HG02852 (cell line): ENCODE results near the gene MCCC2.
"Not testable (repeated sequence)": the region's sequence is repeated elsewhere in the genome, so short reads cannot be mapped to it uniquely, and the experiment has no call there.

Experiments used
- ATAC-seq: cut with Tn5 transposase; IDR thresholded peaks from one replicate; pipeline ENCODE4 v1.9.1; 2021; ENCODE audit warnings: mild to moderate bottlenecking, moderate library complexity; ENCODE audit not compliant: unreplicated experiment

Gene MCCC2

GRCh38 chr5:71596169-71596568 lies 9.0 kb downstream of the MCCC2 start:
- ATAC-seq: no peak

- no peak for ATAC-seq
These were observed 9.9 kb downstream of the MCCC2 start for GRCh38 chr5:71597001-71597400.

- no peak for ATAC-seq
These were observed 13.6 kb downstream of the MCCC2 start for GRCh38 chr5:71600783-71601182.

GRCh38 chr5:71601222-71602026 lies 14.3 kb downstream of the MCCC2 start:
- peak; percentile 95 for ATAC-seq

GRCh38 chr5:71609916-71610315 lies 22.8 kb downstream of the MCCC2 start:
- ATAC-seq: not testable (repeated sequence)

- ATAC-seq: no peak
These were observed 28.7 kb downstream of the MCCC2 start for GRCh38 chr5:71615809-71616208.

GRCh38 chr5:71620630-71621029 lies 33.5 kb downstream of the MCCC2 start:
- no peak for ATAC-seq

- ATAC-seq: no peak
These were observed 34.1 kb downstream of the MCCC2 start for GRCh38 chr5:71621268-71621667.

GRCh38 chr5:71621741-71622140 lies 34.6 kb downstream of the MCCC2 start:
- no peak for ATAC-seq

GRCh38 chr5:71623221-71623794 lies 36.2 kb downstream of the MCCC2 start:
- ATAC-seq: no peak

- ATAC-seq: no peak
These were observed 42.8 kb downstream of the MCCC2 start for GRCh38 chr5:71629950-71630349.

- ATAC-seq: no peak
These were observed 43.9 kb downstream of the MCCC2 start for GRCh38 chr5:71631070-71631469.

- no peak for ATAC-seq
These were observed 45.0 kb downstream of the MCCC2 start for GRCh38 chr5:71632168-71632567.

GRCh38 chr5:71633255-71634155 lies 46.4 kb downstream of the MCCC2 start:
- ATAC-seq: no peak

- no peak for ATAC-seq
These were observed 50.0 kb downstream of the MCCC2 start for GRCh38 chr5:71637133-71637532.

GRCh38 chr5:71640408-71640807 lies 53.3 kb downstream of the MCCC2 start:
- no peak for ATAC-seq

GRCh38 chr5:71645030-71645429 lies 57.9 kb downstream of the MCCC2 start:
- no peak for ATAC-seq

- ATAC-seq: not testable (repeated sequence)
These were observed 63.8 kb downstream of the MCCC2 start for GRCh38 chr5:71650940-71651339.

GRCh38 chr5:71651579-71651978 lies 64.4 kb downstream of the MCCC2 start:
- no peak for ATAC-seq

- ATAC-seq: no peak
These were observed 65.2 kb downstream of the MCCC2 start for GRCh38 chr5:71652349-71652748.

GRCh38 chr5:71652803-71653543 lies 65.8 kb downstream of the MCCC2 start:
- ATAC-seq: no peak
